GM19438 (cell line): ENCODE results near the gene CORO6.
A peak's percentile ranks its signal among the peaks of the same experiment; 100 is the strongest.

ENCODE experiments used
- ATAC-seq: cut with Tn5 transposase; IDR thresholded peaks from one replicate; pipeline ENCODE4 v1.9.1; 2021; ENCODE audit warnings: low read depth; ENCODE audit not compliant: unreplicated experiment

CORO6 gene

DNA sequence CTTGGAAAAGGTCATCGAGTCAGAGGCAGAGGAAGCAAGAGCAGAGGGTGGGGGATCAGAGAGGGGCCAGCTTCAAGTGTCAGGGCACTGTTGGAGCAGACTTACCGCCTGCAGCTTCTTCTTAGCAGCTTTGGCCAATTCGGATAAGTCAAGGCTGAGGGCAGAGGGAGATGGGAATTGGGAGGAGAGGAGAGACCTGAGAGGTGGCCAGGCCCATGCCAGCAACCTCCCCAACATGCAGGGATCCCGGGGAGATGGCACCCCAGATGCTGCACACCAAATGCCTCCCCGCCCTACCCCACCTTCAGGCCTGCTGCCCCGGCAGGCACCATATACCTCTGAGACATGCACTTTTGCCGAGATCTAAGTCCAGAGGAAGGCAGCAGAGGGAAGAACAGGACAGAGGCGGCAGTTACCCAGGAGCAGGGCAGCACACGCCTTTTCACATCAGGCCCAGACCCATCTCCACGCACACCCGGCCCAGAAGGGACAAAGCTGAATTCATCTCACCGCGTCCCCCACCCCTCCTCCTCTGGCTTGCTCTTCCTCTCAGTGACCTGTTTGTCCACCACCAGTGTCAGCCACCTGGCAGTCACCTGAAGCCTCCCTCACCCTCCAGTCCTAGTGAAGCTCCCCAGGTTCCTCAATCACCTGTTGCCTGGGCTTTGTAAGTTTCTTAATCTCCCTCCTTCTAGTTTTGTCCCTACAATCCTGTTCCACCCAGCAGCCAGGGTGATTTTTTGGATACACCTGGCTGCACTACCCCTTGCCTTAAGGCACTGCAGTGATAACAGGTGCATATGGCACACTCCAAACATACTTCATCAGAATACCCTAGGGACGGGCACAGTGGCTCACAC is 43.9 kb downstream of the CORO6 start:
- no peak for ATAC-seq

DNA sequence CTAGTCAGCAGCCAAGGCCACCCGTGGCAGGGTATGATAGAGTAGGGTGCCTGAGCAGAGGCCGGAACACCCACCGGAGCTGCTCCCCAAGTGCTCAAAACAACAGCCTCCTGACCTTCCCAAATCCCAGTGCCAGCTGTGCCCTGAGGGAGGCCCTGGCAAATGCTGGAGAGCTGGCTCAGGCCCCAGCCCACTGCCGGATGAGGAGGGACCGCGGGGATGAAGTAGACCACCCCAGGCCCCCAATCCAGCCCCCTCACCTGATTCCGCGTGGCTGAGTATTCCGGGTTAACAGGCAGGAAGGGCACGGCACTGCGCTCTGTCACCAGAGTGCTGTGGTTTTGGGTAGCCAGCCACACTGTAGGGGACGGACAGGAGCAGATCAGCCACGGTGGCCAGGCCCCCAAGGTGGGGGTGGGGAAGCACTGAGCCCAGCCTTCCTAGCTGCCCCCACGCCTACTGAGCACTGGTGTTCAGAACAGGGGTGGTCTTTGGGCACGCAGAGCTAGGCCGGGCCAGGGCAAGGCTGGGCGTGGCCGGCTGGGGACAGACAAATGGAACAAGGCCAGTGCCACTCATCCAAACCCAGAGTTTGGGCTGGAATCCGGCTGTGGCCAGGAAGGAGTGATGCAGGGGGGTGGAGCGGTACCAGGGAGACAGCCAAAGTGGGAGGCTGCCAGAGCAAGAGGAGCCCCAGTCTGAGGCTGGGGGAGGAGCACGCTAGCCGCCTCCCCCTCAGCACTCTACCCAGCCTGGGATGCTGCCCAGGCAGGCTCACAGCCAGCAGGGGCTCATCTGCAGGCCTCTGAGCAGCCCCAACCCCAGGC is 45.1 kb downstream of the CORO6 start:
- no peak for ATAC-seq

DNA sequence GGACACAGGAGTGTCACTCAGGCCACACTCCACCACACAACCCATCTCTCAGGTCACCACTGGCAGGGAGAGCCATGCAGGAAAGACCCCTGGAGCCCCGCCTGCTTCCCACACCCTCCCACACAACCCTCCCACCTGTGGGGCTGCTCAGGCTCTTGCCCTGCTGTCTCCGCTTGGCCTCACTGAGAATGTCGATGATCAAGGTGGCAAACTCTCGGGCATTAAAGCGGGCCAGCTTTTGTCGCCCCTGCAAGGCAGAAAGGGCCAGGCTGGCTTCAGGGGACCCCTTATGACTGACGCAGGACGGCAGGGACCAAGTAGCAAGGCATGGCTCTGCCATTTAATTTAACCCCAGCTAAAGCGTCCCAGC is 45.7 kb downstream of the CORO6 start:
- ATAC-seq, result no peak

DNA sequence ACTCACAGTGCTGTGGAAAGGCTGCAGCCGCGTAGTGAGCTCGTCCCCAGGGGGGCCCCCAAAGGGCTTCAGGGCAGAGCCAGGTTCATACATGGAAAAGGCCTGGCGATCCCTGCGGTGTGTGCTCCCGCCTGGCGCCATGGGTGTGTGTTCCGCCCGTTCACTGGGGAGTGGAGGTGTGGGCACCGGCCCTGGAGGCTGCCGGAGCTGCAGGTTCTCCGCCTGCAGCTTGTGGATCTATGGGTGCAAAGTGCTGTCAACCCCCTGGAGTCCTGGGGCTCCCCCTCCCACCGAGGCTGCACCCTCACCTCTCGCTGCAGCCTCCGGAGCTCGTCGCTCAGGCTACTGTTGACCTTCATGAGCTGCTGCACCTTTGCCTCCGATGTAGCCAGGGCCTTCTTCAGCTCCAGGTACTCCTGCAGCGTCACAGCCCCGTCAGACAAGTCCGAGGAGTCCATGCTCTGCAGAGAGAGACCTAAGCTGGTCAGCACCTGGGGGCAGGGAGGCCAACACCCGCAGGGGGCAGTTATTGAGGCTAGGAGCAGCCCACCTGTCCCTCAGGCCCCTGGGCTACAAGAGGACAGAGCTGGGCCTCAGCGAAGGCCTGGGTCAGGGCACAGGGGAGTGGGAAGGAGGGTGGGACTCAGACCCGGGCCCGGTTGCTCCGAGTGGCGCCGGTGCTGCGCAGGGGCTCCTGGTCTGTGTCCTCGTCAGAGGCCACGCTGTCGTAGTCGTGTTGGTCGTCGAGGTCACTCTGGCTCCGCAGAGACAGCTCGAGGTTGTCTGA is 46.3 kb downstream of the CORO6 start:
- no peak for ATAC-seq

DNA sequence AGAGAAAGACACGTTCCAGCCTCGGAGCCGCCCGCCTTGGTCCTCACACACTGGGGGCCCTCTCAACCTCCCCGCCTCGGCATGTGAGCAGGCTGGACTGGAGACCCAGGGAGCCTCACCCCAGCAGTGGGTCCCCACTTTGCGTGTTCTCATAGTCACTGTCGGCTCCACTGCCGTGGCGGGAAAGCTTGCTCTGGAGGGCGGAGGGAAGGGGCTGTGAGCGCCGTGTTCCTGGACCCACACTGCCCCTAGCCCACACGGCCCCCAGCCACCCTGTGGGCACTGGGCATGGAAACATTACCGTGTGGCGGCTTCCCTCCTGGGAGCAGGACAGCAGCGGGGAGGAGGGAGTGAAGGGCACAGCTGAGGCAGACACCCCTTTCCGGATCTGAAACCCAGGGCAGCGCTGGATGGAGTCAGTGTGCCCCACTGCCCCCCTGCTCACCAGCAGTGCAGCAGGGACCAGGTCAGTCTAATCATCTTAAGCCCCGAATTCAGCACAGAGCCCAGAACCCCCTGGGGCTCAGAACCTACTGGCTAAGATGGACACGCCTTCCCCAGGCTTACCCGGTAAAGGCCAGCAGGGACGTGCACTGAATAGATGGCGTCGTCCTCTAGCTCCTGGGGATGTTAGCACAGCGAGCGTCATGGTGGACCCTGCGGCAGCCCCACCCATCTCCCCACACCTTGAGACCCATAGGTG is 47.0 kb downstream of the CORO6 start:
- no peak for ATAC-seq

DNA sequence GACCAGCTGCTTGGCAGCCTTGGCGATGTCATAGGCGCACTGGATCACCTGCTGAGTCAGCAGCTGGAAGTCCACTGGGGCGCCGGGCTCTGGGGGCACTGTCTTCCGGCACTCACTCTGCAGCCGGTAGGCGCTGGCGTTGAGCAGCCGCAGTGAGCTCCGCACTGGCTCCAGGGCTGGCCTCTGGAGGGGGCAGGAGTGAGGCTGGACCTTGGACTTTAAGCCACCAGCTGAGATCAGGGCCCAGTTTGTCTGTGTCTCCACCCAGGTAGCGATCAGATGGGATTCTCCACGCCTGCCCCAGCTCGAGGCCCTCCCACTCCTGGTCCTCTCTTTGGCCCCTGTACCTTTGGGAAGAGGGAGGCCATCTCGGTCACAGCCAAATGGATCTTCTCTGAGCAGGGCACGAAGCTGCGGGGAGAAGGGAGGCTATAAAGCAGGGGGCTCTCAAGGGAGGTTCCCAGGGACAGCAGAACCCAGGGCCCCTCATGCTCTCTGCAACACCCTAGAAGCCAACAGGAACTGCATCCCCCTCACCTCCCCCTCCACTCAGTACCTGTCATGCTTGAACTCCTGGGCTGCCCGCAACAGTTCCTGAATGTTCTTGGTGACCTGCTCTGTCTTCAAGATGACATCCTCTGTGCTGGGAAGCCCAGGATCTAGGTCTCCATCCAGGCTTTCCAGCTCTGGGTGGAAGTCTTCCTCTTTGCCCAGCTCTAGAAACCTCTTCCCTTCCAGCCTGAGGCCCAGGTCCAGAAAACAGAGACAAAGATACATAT is 47.8 kb downstream of the CORO6 start:
- ATAC-seq, result no peak

DNA sequence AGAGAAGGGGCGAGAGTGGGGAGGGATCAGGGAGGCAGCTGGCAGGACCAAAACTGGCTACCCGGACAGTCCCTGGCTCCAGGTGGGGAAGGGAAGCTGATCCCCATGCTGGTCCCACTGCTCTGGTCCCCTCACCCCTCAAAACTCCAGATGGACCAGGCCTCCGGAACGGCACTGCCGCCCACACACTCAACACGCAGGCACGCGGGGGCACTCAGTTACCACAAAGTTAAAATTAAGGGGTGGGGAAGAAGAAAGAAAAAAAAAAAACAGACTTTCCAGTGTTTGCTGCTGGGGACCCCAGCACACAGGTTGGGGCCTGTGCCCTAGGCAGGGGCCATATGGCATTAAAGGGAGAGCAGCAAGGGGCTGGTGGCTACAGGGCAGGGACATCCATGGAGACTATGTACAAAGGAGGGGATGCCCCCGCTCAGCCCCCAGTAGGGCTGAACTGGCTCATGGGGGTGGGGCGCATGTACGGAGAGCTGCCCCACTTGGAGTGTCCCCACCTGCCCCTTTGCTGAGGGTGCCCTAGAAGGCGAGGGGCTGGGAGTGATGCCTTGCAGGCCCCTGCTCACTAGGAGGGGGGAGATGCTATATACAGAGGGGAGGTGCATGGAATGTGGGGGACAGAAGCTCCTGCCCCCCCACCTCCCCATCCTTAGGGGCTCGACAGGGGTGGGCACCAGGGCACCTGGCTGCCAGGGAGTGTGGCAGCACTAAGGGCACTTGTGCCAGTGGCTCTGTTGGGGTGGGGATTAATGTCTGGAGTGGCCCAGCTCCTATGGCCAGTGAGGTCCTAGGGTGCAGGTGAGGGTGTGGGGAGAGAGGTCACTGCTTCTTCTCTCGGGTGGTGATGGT is 48.6 kb downstream of the CORO6 start:
- ATAC-seq, result no peak

DNA sequence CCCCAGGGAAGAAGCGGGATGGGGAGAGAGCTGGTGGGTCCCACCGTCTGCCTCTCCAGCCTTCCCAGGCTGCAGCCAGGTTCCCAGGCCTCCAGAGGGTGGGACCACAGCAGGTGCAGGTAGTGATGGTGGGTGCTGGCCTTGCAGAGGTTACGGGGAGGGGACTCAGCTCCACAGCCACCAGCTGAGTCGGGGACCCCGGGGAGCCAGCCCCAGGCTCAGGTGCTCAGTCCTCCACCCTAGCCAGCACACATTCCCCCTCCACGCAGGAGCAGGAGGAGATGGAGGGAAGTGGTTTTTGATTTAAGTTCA is 49.2 kb downstream of the CORO6 start:
- ATAC-seq, result no peak

DNA sequence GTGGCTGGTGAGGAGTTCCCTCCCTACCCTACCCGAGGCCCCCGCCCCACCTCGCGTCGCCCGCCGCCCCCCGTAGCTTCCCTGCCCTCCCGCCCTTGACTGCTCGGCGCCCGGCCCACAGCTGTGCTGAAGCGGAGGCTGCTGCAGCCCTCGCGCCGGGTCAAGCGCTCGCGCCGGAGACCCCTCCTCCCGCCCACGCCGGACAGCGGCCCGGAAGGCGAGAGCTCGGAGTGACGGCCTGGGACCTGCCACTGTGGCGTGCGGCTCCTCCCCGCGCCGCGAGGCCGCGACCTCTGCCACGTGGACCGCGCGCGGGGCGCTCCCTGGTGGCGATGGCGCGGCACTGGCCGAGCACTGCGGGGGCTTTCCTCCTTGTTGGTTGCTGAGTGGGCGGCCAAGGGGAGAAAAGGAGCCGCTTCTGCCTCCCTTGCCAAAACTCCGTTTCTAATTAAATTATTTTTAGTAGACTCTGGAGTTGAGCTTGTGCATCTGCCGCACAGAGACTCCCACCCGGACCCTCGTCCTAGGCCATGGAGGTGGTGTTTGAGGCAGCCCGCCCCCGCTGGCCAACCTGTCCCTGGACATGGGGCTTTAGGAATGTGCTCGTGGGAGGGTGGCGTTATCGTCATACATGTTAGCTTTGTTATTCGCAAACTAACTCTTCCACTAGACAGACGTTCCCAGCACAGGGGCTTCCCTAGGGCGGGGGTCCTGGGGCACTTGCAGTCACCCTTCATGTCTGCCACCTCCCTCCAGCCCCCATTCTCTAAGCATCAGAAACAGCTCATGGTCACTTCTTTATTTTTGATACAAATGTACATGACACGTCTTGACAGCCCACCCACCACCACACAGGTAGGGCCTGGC is 49.8 kb downstream of the CORO6 start:
- ATAC-seq, result no peak

DNA sequence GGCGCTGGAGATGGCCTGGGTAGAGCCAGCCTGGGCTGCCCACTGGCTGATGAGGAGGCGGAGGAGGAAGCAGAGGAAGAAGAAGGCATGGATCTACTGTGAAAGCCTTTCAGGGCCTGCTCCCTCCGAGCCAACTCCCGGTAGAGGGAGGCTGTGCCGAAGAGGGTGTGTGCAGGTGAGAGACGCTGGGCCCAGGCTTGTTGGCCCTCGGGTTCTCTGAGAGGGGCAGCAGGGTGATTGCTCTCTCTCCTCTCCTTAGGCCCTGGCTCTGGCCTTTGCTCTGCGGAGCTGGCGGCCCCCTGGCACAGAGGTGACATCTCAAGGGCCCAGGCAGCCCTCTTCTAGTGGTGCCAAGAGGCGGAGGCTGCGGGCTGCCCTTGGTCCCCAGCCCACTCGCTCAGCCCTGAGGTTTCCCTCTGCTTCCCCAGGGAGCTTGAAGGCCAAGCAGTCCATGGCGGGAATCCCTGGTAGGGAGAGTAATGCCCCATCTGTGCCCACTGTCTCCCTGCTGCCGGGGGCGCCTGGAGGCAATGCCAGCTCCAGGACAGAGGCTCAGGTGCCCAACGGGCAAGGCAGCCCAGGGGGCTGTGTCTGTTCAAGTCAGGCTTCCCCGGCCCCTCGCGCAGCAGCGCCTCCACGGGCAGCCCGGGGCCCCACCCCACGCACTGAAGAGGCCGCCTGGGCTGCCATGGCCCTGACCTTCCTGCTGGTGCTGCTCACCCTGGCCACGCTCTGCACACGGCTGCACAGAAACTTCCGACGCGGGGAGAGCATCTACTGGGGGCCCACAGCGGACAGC is 50.6 kb downstream of the CORO6 start:
- no peak for ATAC-seq

DNA sequence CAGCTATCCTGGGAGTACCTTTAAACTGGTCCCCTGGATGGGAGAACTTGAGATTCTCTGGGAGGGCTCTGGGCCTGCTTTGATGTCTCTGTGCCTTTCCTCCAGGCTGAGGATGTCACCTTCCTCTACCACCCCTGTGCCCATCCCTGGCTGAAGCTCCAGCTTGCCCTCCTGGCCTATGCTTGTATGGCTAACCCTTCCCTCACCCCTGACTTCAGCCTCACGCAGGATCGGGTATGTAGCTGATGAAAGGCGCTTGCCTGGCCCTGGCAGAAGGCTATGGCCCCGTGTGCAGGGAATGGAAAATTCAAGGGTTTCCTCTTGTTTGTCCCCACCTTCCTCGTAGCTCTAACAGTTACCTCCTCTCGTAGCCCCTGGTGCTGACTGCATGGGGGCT is 51.2 kb downstream of the CORO6 start:
- no peak for ATAC-seq

DNA sequence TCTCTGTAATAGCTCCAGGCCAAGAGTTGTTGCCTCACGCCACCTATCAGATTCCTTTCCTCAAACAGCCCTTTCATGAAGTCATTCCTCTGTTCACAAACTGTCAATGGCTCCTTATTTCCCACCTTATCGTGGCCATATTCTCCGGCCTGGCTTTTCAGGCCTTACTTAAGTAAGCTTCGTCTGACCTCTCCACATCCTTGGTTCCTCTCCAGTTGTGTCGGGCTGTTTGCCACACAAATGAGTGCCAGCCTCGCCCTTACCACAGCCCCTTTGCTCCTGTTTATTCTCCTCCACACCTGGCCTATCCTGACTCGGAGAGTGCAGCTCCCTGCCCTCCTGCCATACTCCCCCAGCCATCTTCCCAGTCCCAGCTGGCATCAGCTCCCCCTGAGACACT is 52.2 kb downstream of the CORO6 start:
- ATAC-seq, result no peak

DNA sequence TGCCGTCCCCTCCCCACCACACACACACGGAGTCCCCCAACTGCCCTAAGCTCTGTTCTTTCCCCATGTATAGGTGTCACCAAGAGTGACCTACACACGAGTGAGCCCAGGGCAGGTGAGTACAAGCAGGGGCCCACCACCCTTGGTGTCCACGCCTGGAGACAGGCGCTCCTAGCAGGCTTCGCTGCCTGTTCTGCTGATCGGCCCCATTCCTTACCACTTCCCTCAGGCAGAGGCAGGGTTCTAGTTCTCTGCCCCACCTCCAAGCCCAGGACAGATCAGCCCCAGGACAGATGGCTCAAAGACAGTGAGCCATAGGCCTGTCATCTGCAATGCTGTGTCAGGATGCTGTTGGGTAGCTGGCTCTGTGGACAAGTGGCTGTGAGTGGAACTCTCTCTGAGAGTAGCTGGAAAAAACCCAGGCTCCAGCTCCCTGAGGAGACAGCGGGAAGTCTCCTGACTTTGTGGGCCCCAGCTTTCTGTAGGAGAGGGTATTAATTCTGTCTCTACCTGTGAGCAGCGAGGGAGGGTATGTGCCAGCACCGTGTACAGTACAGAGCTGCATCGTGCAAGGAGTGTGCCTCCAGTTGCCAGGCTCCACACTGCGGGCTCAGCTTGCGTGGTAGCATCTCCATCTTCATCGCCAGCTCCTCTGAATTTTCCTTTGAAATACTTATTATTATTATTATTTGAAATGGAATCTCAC is 53.3 kb downstream of the CORO6 start:
- no peak for ATAC-seq

DNA sequence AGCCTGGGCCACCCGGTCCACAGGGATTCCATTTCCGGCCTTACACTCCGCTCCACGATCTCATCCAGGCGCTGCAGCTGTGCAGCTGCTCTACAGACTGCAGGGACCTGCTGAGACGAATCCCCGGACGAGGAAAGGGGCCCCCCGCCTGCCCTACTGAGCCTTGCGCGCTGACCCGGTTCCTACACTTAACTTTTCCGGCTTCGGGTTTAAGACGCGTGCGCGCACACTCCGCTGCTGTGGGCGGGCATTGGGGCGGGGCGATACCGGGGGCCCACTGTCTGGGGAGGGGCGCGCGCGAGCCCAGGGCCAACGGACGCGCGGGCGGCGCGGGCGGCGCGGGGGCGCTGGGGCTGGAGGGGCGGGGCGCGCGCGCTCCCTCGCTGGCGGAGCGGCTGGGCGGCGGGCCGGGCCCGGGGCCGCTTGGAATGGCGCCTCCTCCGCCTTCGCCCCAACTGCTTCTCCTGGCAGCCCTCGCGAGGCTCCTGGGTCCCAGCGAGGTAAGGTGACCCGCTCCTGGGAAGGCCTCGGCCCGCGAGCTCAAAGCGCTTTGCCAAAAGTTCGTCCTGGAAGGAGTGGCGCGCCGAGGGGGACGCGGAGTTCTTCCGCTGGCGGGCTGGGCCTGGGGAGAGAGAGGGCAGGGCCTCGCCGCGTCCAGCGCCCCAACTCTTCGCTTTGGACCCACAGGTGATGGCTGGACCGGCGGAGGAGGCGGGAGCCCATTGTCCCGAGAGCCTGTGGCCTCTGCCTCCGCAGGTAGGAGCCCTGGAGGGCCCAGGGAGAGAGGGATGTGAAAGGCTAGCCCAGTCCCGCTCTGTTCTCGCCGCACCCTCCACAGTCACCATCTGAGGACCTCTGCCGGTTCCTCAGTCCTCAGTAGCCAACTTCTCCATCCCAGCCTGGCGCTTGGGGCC is 54.1 kb downstream of the CORO6 start, which contains the start of gene TP53I13:
TSS of gene TP53I13 (plus strand) at position 371 of the 914 bp plus-strand sequence. CDS start at position 429, 58 bp downstream.
- ATAC-seq, result no peak

DNA sequence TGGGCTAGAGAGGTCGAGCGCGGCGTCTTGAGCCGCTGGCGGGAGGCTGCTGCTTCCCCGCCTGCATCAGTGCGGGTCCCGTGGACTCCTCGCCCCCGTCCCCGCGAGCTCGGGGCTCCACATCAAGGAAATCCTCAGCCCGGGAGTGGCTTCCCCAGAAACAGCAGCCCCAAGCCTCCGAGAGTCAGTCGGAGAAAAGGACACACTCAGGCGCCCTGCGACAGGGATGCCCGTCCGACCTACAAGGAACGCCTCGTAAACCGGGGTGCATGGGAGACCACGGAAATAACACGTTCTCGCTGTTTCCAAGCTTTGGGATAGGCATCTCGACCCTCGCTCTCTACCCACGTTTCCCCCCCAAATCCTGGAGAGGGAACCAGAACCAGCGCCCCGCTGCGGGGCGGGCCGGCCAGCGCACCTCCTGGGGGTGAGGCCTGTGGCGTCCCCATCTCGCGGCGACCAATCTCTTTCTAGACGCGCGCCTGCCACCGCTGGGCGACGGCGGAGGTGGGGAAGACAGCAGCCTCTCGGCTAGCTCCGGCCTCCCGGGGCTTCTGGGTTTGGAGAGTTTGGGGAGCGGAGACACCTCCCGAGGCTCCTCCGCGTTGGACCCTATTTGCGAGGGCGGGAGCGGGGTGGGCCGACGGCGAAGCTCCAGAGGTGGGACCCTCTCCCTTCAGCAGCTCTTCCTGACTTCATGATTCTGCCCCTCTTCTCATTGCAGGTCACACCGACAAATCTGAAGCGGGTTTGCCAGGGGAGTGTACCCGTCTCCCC is 55.0 kb downstream of the CORO6 start:
- ATAC-seq, result peak; percentile 44
